HEK293 (cell line): ENCODE measurements around the gene SCGB1C1.
"Not testable (repeated sequence)": the region's sequence is repeated elsewhere in the genome, so short reads cannot be mapped to it uniquely, and the experiment has no call there.

ENCODE experiments used
- CTCF ChIP-seq: fragments of 450-650 bp; formaldehyde crosslinking; IDR thresholded peaks from 2 replicates; pipeline ENCODE4 v1.5.1; 2016; ENCODE audit warnings: missing biosample characterization, missing genetic modification characterization
- INSM2 ChIP-seq: fragments of 450-650 bp; formaldehyde crosslinking; IDR thresholded peaks from 2 replicates; pipeline ENCODE4 v1.5.1; 2016; ENCODE audit warnings: missing biosample characterization, missing genetic modification characterization
- YY1 ChIP-seq: fragments of 450-650 bp; formaldehyde crosslinking; IDR thresholded peaks from 2 replicates; pipeline ENCODE4 v1.5.1; 2018; ENCODE audit warnings: missing biosample characterization, missing genetic modification characterization
- ZBTB26 ChIP-seq: fragments of 450-650 bp; formaldehyde crosslinking; optimal IDR thresholded peaks from 2 replicates; pipeline ENCODE3; 2016; ENCODE audit warnings: missing biosample characterization, mild to moderate bottlenecking, missing genetic modification characterization
- ZNF302 ChIP-seq: fragments of 450-650 bp; formaldehyde crosslinking; IDR thresholded peaks from 2 replicates; pipeline ENCODE4 v1.5.1; 2016; ENCODE audit warnings: missing biosample characterization, missing genetic modification characterization, low read depth
- ZNF416 ChIP-seq: fragments of 450-650 bp; formaldehyde crosslinking; IDR thresholded peaks from 2 replicates; pipeline ENCODE4 v1.5.1; 2016; ENCODE audit warnings: missing biosample characterization, missing genetic modification characterization
- ZNF629 ChIP-seq: fragments of 450-650 bp; formaldehyde crosslinking; IDR thresholded peaks from 2 replicates; pipeline ENCODE4 v1.5.1; 2017; ENCODE audit warnings: missing biosample characterization, missing genetic modification characterization

GRCh38 chr11:220641-221215, 27.9 kb downstream of the SCGB1C1 start:
- not testable (repeated sequence) for TF ChIP-seq ZNF629; YY1 (tag by site-specific recombination); ZBTB26 (tag by site-specific recombination); INSM2; CTCF; ZNF302 (tag by site-specific recombination); ZNF416 (tag by site-specific recombination)
